ENCODE measurements around the gene SH3TC1.

SH3TC1 gene

DNA sequence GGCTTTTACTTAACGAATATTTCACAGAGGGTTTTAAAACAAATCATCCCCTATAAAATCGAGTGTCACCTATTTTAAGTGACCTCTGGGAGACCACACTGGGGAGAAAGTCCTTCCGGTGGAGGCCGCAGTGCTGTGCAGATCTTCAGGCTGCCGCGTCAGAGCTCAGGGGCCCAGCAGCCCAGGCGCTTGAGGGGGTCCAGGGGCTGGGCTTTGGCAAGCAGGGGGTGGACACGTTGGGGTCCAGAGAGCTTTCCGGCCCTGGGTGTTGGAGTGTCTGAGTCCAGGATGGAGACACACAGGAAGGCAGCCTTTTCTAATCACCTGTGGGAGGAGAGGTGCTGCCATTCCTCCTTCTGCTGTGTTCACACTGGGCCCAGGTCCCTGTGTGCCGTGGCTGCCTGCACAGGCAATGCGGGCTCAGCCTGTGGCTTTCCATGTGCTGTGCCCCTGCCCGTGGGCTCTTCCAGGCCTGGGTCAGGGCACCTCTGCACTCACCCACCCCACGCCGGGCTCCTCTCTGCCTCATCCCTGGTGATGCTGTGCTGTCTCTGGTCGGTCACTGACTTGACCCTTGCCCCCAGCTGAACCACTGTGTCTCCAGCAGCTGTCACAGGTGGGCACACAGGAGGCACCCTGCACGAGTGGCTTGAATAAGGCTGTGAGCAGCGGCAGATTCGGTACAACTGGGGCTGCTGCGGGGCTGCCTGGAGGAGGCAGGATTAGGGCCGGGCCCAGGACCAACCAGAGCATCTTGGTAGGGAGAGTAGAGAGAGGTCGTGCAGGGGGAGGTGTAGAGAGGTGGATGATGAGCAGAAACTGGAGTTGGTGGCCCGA, 80.4 kb downstream of the SH3TC1 start:
- DNase-seq: no peak

DNA sequence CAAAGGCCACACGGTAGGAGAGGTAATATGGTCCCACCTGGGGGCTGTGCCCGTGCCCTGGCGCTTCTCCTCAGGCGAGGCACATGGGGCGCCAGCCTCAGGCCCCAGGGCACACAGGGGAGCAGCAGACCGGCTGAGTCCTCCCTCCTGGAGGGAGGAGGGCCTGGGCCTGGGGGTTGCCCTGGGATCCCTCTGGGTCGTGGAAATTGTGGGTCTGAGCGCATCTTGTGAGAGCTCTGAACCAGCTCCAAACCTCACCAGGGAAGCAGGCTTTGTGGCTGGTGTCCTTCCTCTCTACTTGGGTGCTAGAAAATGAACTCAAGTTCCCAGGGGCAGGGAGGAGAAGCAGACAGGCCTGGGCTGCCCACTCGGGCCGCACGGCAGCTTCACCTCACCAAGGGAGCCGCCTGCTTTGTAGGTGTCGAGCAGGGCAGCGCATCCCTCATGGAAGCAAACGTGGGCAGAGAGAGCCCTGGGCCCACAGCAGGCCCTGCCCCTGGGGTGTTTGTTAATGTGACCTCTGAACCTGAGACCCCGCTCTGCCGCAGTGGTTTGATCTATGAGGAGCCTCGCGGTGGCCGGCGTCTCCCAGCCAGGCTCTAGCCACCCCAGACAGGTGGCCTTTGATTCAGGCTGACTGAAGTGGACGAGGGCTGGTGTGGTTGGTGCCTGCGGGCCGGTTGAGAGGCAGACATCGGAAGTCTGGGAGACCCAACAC, 81.2 kb downstream of the SH3TC1 start:
- DNase-seq: no peak

DNA sequence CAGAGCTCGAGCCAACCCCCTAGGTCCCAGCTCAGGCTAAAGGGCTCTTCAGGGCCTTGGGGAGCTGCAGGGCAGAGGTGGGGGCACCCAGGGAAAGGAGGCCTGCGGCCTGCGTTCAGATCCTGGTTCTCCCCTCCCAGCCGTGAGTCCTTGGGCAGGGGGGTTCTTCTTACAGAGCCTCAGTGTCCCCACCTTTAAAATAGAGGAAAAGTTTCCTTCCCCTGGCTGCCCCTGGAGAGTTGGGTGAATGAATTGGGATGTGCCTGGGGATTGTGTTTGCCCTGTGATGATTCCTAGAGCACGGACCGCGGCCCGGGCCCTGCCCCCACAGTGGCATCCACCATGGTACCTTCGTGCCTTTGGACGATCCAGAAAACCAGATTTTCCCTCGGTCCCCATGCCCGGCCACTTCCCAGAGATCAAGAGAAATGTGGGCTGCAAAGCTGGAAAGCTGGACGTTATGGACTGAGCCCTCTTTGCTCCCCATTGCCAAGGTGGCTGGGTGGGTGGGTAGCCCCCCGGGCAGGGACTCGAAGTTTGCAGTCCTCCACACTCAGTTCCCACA, 81.9 kb downstream of the SH3TC1 start:
- DNase-seq: no peak

DNA sequence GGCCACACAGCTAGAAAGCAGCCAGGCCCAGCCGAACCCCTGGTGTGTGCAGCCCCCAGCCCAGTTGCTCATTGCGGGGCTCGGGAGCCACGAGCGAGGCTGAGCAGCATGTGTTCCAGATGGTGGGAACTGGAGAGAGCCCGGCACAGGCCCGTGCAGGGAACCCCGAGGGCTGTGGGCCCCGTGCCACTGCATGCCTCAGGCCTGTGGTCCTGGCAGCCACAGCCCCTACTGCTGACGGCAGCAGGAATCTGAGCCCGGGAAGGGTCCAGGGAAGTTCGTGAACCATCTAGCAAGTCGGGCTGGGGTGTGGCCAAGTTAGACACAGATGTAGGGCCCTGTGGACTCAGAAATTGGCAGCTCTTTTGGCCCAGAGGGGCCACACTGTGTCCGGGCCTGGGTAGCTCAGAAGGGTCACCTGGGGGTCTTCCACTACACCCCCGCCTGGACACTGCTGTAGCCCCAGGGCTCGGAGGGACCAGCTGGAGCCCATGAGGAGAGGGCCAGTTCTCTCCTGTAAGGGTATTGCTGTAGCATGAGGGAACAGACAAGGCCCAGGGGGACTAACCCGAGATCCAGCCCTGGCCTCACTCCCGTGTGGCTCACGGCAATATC, 82.5 kb downstream of the SH3TC1 start:
- no peak for DNase-seq

DNA sequence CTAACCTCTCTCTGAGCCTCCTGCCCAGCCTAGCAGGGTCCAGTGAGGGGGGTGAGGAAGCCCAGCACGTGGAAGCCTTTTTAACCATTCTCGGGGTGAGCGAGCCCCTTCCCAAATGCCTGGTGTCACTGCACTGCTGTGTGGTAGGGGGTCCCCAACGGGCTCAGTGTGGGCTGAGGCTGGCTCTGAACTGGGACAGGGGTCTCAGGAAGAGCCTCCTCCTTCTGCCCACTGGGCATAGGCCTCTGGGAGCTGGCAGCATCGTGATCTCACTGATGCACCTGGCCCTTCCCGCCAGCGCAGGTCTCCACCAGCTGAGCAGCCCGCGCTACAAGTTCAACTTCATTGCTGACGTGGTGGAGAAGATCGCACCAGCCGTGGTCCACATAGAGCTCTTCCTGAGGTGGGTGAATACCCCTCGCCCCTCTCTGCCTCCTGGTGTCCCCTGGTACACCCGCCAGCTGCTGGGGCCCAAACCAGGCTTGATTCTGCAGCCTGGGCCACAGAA, 83.1 kb downstream of the SH3TC1 start:
- DNase-seq: no peak

DNA sequence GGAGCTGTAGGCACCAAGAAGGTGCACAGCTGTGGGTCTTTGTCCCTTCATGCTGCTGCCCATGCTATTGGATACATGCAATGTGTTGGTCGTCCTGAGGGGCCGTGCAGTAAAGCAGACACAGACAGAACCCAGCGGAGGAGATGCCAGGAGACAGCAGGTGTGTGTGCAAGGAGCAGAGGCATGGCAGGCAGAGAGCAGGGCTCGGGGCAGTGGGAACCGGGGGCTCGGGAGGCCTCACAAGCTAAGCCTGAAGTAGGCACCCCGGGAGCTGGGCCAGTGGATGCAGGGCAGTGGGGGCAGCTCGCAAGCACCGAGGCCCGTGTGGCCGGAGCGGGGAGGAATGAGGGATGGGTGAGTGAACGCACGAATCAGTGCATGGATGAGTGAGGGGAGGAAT, 83.7 kb downstream of the SH3TC1 start:
- no peak for DNase-seq

DNA sequence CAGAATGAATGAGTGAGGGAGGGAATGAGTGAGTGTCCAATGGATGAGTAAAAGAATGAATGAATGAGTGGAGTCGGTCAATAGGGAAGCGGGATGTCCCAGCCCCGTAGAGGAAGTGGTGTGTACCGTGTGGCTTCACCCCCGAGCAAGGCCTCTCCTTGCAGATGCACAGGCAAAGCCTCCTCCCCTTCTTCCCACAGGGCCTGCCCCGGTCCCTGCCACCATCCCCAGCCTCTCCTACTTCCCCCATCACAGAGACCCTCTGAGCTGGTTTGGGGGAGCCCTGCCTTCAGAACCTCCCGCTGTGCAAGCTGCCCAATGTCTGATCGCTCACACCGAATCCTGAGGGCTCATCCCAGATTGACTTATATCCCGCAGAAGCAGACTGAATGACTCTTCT, 84.1 kb downstream of the SH3TC1 start:
- no peak for DNase-seq

DNA sequence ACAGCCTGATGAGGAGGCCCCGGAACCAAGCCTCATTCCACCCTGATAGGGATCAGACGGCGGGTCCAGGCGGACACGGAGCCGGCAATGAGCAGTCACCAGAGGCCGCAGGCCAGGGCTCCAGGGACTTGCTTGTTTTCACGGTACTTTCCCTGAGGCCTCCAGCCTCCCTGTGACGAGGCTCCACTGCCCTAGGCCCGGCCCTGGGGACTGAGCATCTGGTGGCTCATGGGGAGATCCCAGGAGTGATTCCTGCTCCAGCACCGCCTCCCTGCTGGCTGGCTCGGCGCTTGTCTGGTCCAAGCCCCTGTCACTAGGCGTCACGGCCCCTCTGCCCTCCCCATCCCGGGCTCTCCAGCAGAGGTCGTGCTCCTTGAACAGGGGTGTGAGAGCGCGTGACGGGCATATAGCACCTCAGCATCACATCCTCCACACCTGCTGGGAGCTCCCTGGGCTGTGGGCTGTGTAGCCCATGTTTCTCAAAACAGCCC, 84.6 kb downstream of the SH3TC1 start:
- no peak for DNase-seq

DNA sequence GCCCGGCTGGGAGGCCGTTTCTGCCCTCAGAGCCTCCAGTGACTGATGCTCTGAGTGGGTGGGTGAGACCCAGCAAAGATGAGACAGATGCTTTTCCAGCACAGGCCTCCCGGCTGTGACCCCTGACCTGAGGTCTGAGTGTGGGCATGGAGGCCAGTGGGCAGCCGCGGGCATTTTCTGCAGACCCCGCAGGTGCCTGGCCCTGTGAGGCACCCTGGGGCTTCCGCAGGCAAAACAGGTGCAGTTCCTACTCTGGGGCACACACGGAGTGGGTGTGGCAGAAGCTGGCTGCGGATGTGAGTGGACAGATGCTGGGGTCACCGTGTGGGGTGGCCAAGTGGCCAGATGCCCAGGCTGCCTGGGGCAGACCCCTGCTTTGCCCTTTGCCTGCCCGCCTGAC, 85.3 kb downstream of the SH3TC1 start:
- DNase-seq: no peak

DNA sequence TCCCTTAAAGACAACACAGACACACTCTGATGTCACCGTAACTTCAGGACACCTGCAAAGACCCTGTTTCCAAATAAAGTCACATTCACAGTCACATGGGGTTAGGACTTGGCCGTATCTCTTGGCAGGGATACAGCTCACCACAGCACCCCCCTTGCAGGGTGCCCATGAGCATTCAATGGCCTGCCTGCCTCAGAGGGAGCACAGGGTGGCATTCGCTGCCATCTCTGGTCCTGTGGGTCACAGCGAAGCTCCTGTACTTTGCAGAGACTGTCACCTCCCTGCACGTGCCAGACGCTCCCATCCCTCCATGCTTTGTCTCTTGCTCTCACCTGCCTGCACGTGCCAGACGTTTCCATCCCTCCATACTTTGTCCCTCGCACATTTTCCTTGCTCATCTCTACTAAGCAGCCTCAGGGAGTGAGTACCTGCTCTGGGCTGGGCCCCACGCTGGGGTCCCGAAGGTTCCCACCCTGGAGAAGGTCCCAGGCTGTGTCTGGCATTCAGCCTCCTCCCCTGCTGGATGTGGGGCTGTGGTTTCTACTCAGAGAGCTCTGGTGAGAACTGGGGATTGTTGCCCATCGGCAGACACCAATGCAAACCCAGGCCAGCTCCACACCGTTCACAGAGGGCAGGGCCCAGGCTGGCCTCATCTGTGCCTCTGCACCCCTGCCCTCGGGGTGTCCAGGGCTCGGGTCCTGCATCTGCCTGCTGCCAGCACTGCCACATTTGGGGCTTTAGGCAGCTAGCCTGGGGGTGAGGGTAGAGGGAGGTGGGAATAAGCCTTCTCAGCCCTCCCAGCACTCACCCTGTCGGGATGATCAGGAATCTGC, 86.3 kb downstream of the SH3TC1 start:
- no peak for DNase-seq

DNA sequence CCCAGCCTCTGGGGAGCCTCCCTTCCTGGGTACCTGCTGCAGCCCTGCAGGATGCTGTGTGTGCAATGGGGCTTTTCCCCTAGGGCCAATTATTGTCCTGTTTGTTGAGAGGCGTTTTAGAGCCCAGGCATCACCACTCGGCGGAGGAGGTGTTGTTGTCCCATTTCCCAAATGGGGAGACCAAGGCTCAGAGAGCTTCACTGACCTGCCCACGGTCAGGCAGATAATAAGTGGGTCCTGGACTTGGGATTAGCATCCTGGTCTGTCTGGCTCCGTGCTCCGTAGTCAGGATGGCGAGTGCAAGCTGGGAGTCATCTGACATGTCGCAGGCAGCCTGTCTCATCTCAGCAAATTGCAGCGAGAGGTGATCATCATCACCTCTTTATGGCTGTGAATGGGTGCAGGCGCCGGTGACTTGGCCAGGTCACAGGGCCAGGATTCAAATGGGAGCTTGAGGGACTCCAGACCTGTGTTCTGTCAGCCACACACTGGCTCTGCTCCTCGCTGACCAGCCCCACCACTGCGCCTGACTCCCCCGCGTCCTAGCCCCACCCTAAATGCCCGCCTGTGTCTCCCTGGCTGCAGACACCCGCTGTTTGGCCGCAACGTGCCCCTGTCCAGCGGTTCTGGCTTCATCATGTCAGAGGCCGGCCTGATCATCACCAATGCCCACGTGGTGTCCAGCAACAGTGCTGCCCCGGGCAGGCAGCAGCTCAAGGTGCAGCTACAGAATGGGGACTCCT, 87.1 kb downstream of the SH3TC1 start:
- DNase-seq: no peak

DNA sequence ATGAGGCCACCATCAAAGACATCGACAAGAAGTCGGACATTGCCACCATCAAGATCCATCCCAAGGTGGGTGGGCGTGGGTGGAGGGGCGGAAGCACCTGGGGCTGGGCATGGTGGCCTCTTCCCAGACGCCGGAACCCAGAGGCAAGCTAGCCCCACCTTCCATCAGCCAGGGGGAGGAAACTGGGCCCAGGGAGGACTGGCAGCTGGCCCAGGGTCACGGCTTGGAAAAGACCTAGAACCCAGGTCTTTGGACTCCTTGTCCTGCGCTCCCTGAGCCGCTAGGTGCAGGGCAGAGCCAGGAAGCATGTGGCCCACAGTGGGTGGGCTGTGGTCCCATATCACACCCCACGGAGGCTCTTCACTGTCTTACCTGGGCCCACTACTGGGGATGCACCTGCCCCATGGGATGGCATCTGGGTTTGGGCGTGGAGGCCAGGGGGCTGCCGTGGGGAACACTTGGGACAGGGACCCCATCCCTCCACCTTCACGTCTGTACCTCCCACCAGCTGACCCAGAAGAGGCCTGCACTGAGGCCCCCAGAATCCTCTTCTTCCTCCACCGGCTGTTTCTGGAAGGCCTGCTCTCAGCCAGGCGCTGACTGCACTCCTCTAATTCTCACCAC, 87.7 kb downstream of the SH3TC1 start:
- no peak for DNase-seq

DNA sequence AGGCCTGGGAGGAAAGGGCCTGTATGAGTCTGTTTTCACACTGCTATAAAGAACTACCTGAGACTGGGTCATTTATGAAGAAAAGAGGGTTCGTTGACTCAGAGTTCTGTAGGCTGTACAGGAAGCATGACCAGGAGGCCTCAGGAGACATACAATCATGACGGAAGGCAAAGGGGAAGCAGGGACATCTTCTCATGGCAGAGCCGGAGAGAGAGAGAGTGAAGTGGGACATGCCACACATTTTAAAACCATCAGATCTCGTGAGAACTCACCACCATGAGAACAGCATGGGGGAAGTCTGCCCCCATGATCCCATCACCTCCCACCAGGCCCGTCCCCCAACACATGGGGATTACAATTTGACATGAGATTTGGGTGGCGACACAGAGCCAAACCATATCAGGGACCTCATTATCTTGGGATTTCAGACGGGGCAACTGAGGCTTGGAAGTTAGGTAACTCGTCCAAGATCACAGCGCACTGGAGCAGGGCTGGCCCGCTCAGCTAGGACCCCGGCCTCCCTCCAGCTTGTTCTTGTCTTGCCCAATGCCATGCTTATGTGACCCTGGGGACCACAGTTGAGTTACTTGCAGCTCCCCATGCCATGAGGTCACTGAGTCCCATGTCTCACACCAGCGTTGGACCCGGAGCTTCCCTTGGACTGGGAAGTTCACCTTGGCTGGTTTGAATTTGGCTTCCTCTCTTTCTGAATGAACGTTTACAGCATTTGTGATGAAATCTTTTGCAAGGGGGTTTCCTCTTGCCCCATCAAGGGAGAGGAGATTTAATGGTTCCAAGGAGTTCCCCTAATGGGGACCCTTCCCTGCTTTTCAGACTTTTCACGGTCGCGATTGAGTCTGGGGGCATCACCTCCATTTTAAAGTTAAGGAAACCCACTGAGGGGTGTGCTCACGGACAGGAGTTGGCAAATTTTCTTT, 88.5 kb downstream of the SH3TC1 start:
- no peak for DNase-seq

DNA sequence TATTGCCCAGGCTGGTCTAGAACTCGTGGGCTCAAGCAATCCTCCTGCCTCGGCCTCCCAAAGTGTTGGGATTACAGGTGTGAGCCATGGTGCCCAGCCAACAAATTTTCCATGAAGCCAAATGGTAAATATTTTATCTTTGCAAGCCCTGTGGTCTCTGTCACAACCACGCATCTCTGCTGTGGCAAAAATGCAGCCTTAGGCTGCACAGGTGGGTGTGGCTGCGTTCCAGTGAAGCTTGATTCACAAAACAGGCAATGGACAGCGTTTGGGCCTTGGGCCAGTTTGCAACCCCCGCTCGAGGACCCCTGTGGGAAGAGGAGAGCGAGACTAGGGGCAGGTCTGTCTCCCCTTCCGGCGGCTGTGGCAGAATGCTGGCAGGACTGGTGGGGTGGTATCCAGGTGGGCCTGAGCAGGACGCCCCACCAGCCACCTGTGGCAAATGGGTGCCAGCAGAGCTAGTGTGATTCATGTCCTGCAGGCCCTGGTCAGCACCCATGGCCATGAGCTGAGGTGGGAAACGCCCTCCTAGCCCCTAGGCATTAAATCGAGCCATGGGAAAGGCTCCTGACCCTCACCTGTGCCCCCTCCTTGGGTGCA, 90.2 kb downstream of the SH3TC1 start:
- no peak for DNase-seq

DNA sequence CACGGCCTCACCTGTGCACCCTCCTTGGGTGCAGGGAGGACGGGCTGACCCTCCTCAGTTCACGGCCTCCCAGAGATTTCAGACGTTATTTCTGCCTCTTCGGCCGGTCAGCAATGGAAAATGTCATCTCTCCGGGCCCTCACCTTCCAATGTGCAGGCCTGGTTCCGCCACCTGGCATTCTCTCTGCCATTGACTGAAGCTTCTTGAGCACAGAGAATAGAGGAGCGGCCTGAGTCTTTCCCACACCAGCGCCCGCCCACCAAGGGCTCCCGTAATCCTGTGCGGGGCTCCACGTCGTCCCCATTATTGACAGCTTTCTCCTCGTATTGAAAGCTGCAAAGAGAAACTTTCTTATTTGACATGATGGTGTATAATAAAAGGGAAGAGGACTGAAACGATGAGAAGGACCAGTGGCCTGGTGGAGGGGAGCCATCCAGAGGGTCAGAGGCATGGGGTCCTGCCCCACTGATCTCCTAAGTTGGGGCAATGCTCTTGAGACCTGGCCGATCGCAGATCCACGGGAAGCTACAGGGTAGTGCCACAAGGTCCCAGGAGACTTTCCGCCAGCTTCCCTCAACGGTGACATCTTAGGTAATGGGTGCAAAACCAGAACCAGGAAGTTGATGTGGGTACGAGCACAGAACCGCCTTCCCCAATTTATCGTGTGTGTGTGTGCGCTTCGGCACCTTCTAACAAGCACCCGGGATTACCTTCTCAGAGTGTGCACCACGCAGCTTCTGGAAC, 91.0 kb downstream of the SH3TC1 start:
- no peak for DNase-seq

DNA sequence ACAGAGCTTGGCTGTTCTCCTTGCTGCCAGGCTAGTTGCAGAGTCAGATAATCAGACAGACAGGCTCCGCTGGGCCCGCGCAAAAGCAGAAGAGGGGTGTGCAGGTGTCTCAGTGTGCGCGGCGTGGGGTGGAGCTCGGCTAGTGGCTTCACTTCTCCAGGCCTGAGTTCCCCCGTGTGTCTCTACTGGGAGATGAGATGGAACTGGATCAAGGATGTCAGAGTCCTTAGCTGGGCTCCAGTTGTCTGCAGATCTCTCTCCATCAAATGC, 91.5 kb downstream of the SH3TC1 start:
- no peak for DNase-seq
